SK-N-SH (cell line): ENCODE measurements around the gene ITM2B. TPM values are rescaled to one million over a fixed set of nuclear protein-coding genes. Genes with fewer than 3 reads are reported as not detected.

ENCODE experiments used
- CTCF ChIA-PET: fragments of 300-600, 350-600 bp; formaldehyde crosslinking; extraction: SDS; loops from one replicate; lab custom pipeline; 2021; lab: Yijun Ruan, JAX
- POLR2A ChIA-PET: fragments of 350-600 bp; sonication (Branson Sonifier 250); formaldehyde crosslinking; extraction: SDS; loops from one replicate; lab custom pipeline; 2020; ENCODE audit warnings: antibody characterized with exemption, inconsistent platforms; lab: Yijun Ruan, JAX
- DNase-seq: peaks from one replicate; pipeline ENCODE4 v3.0.0; 2012
- H2AFZ ChIP-seq: fragments of 200-600 bp; sonication (generic); 2 replicates; pipeline ENCODE4 v1.8.1; 2016; ENCODE audit warnings: antibody characterized with exemption, mild to moderate bottlenecking, low read depth
- H3F3A ChIP-seq: fragments of 200-600 bp; sonication (generic); replicated peaks from 2 replicates; pipeline ENCODE3; 2016; ENCODE audit warnings: antibody characterized with exemption, mild to moderate bottlenecking; ENCODE audit not compliant: insufficient read depth
- H3K27ac ChIP-seq, 2 experiments: fragments of 200-500 bp in 1 of 2; fragments of 200-600 bp in 1 of 2; sonication (Bioruptor generic) in 1 of 2; sonication (generic), shearing (Covaris generic) in 1 of 2; 2 replicates each; pipeline versions ENCODE4 v1.5.1 to v1.6.1; 2014 to 2016; ENCODE audit warnings: low read depth in 2 of 2, inconsistent platforms in 1 of 2, low read length in 1 of 2, mild to moderate bottlenecking in 1 of 2, mixed read lengths in 1 of 2
- H3K27me3 ChIP-seq: fragments of 200-600 bp; sonication (generic), shearing (Covaris generic); 2 replicates; pipeline ENCODE4 v1.6.1; 2016; ENCODE audit warnings: mixed run types; ENCODE audit not compliant: insufficient read depth
- H3K36me3 ChIP-seq, 2 experiments: fragments of 200-500 bp in 1 of 2; fragments of 200-600 bp in 1 of 2; sonication (Bioruptor generic) in 1 of 2; sonication (generic) in 1 of 2; replicated peaks in 1 of 2; 2 replicates each; pipeline versions ENCODE3 to v1.5.1; 2014 to 2016; ENCODE audit warnings: low read length in 1 of 2, mild to moderate bottlenecking in 1 of 2; ENCODE audit not compliant: insufficient read depth in 2 of 2, control insufficient read depth in 1 of 2
- H3K4me1 ChIP-seq, 2 experiments: fragments of 200-500 bp in 1 of 2; fragments of 200-600 bp in 1 of 2; sonication (Bioruptor generic) in 1 of 2; sonication (generic), shearing (Covaris generic) in 1 of 2; 2 replicates each; pipeline versions ENCODE4 v1.5.1 to v1.6.1; 2014 to 2016; ENCODE audit warnings: low read depth in 1 of 2, low read length in 1 of 2, mixed run types in 1 of 2; ENCODE audit not compliant: insufficient read depth in 2 of 2, control insufficient read depth in 1 of 2
- H3K4me2 ChIP-seq: fragments of 200-600 bp; sonication (generic), shearing (Covaris generic); 2 replicates; pipeline ENCODE4 v1.6.1; 2017; ENCODE audit warnings: mixed run types
- H3K4me3 ChIP-seq, 2 experiments: fragments of 200-500 bp in 1 of 2; fragments of 200-600 bp in 1 of 2; sonication (Bioruptor generic) in 1 of 2; sonication (generic), shearing (Covaris generic) in 1 of 2; 2 replicates each; pipeline versions ENCODE4 v1.5.1 to v1.8.1; 2014 to 2016; ENCODE audit warnings: low read depth in 2 of 2, inconsistent platforms in 1 of 2, low read length in 1 of 2, mild to moderate bottlenecking in 1 of 2, mixed read lengths in 1 of 2, moderate library complexity in 1 of 2
- H3K79me2 ChIP-seq: fragments of 200-600 bp; sonication (generic); 2 replicates; pipeline ENCODE4 v1.8.1; 2017; ENCODE audit warnings: mild to moderate bottlenecking; ENCODE audit not compliant: insufficient read depth
- H3K9ac ChIP-seq: fragments of 200-600 bp; sonication (generic); 2 replicates; pipeline ENCODE4 v1.6.1; 2017; ENCODE audit warnings: mixed run types
- H3K9me2 ChIP-seq: fragments of 200-600 bp; sonication (generic); 2 replicates; pipeline ENCODE4 v1.6.1; 2017; ENCODE audit warnings: mixed run types
- H3K9me3 ChIP-seq: fragments of 200-600 bp; sonication (generic); 2 replicates; pipeline ENCODE4 v1.6.1; 2017; ENCODE audit warnings: mixed run types, mild to moderate bottlenecking, moderate library complexity
- H4K20me1 ChIP-seq: fragments of 200-600 bp; sonication (generic); 2 replicates; pipeline ENCODE4 v1.6.1; 2017; ENCODE audit warnings: mild to moderate bottlenecking, mixed run types; ENCODE audit not compliant: insufficient read depth
- CHD2 ChIP-seq: fragments of 150-350 bp; IDR thresholded peaks from 2 replicates; pipeline ENCODE4 v1.6.1; 2018; ENCODE audit warnings: low read length; ENCODE audit not compliant: partially characterized antibody
- ELF1 ChIP-seq: IDR thresholded peaks from 2 replicates; pipeline ENCODE4 v1.4.0; 2012
- FOSL2 ChIP-seq: IDR thresholded peaks from 2 replicates; pipeline ENCODE4 v1.4.0; 2012; ENCODE audit warnings: low read depth, mild to moderate bottlenecking, moderate library complexity, borderline replicate concordance
- FOXJ3 ChIP-seq: sonication (generic); formaldehyde crosslinking; IDR thresholded peaks from 2 replicates; pipeline ENCODE4 v1.5.1; 2020; ENCODE audit warnings: mild to moderate bottlenecking, missing genetic modification reagents
- FOXM1 ChIP-seq: IDR thresholded peaks from 2 replicates; pipeline ENCODE4 v1.4.0; 2012; ENCODE audit warnings: low read depth, mild to moderate bottlenecking
- GABPA ChIP-seq: IDR thresholded peaks from 2 replicates; pipeline ENCODE4 v1.4.0; 2012; ENCODE audit warnings: low read depth, mild to moderate bottlenecking
- GATA2 ChIP-seq: sonication (generic); formaldehyde crosslinking; IDR thresholded peaks from 2 replicates; pipeline ENCODE4 v1.5.0; 2020; ENCODE audit warnings: mild to moderate bottlenecking, missing genetic modification reagents
- IRF3 ChIP-seq: fragments of 150-350 bp; IDR thresholded peaks from 2 replicates; pipeline ENCODE4 v1.6.1; 2016; ENCODE audit warnings: mild to moderate bottlenecking, low read depth, low read length
- JUND ChIP-seq: IDR thresholded peaks from 2 replicates; pipeline ENCODE4 v1.4.0; 2012
- MAX ChIP-seq: IDR thresholded peaks from 2 replicates; pipeline ENCODE4 v1.4.0; 2012; ENCODE audit warnings: low read depth
- NFIC ChIP-seq: IDR thresholded peaks from 2 replicates; pipeline ENCODE4 v1.4.0; 2012; ENCODE audit warnings: borderline replicate concordance
- NRF1 ChIP-seq: IDR thresholded peaks from 2 replicates; pipeline ENCODE4 v1.6.1; 2012; ENCODE audit warnings: low read depth, mild to moderate bottlenecking, low read length
- PBX3 ChIP-seq: IDR thresholded peaks from 2 replicates; pipeline ENCODE4; 2012
- POLR2AphosphoS5 ChIP-seq: IDR thresholded peaks from 2 replicates; pipeline ENCODE4 v1.6.1; 2012; ENCODE audit warnings: low read depth, low read length
- REST ChIP-seq: IDR thresholded peaks from 2 replicates; pipeline ENCODE4 v1.6.1; 2012; ENCODE audit warnings: mild to moderate bottlenecking, low read depth, low read length, moderate library complexity
- RXRA ChIP-seq: IDR thresholded peaks from 2 replicates; pipeline ENCODE4 v1.4.0; 2012; ENCODE audit warnings: low read depth, mild to moderate bottlenecking, borderline replicate concordance
- SIN3A ChIP-seq: IDR thresholded peaks from 2 replicates; pipeline ENCODE4 v1.6.1; 2012; ENCODE audit warnings: low read depth, mild to moderate bottlenecking, low read length, moderate library complexity, borderline replicate concordance
- TAF1 ChIP-seq: IDR thresholded peaks from 2 replicates; pipeline ENCODE4 v1.6.1; 2012; ENCODE audit warnings: low read depth, mild to moderate bottlenecking, low read length, moderate library complexity, borderline replicate concordance
- TEAD4 ChIP-seq: IDR thresholded peaks from 2 replicates; pipeline ENCODE4 v1.4.0; 2012; ENCODE audit warnings: mild to moderate bottlenecking, borderline replicate concordance; ENCODE audit not compliant: insufficient read depth
- USF2 ChIP-seq: fragments of 150-350 bp; IDR thresholded peaks from 2 replicates; pipeline ENCODE4 v1.6.1; 2017; ENCODE audit warnings: antibody characterized with exemption, low read length, low read depth, borderline replicate concordance
- WGBS: methylation state at CpG from one replicate; pipeline ENCODE4 v1.1.6; 2017; ENCODE audit warnings: low lambda C conversion rate; 5-methylcytosine and 5-hydroxymethylcytosine counted together
- polyA plus RNA-seq, 3 experiments: library from polyadenylated mRNA; depleted of rRNA; stranded (reverse); fragments of >200 nt; gene quantifications; 2 replicates each; pipeline ENCODE4 v1.2.3, GENCODE V29; 2012
- TF ChIP-seq, protein P1 (sequence below): IDR thresholded peaks from 2 replicates; pipeline ENCODE4 v1.4.0; 2012; ENCODE audit warnings: low read depth, borderline replicate concordance

Gene ITM2B
- polyA plus RNA-seq, 1 of the 3 experiments (the other 2 are of a cell fraction), result 184 TPM

- TF ChIP-seq SIN3A (no peak), GATA2 (CRISPR knock-in tag) (no peak), POLR2AphosphoS5 (no peak), TEAD4 (no peak), FOSL2 (no peak), FOXJ3 (CRISPR knock-in tag) (no peak), USF2 (no peak), NFIC (no peak), MAX (no peak)
Measured at GRCh38 chr13:48302871-48303358, 69.9 kb downstream of the ITM2B start (continued).

DNA sequence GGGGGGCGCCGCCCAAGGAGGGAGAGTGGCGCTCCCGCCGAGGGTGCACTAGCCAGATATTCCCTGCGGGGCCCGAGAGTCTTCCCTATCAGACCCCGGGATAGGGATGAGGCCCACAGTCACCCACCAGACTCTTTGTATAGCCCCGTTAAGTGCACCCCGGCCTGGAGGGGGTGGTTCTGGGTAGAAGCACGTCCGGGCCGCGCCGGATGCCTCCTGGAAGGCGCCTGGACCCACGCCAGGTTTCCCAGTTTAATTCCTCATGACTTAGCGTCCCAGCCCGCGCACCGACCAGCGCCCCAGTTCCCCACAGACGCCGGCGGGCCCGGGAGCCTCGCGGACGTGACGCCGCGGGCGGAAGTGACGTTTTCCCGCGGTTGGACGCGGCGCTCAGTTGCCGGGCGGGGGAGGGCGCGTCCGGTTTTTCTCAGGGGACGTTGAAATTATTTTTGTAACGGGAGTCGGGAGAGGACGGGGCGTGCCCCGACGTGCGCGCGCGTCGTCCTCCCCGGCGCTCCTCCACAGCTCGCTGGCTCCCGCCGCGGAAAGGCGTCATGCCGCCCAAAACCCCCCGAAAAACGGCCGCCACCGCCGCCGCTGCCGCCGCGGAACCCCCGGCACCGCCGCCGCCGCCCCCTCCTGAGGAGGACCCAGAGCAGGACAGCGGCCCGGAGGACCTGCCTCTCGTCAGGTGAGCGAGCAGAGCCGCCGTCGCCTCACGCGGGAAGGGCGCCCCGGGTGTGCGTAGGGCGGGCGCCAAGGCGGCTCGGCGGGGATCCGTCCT, 70.5 kb downstream of the ITM2B start, which contains the start of gene RB1:
TSS of gene RB1 (plus strand) at position 393 of the 784 bp plus-strand sequence. CDS start at position 555, 162 bp downstream.
- CTCF ChIA-PET, result interaction anchor here (1.5 kb wide), 1 partner anchor 71 kb away, joined by 3 read pairs; the partner anchor contains the start of gene ITM2B
- POLR2A ChIA-PET, result no interaction called here
- peak within 1 kb of the TSS; percentile 87 for H2AFZ ChIP-seq
- no peaks in the 10 kb centered on the region for H3K9me3 ChIP-seq
- peak; percentile 93 for DNase-seq
- H3K4me1 ChIP-seq, result peaks cover 0 to 17% of the 10 kb centered on the region in 2 experiments; a peak in 2 of 4 replicates
- H3K4me2 ChIP-seq, result peak within 1 kb of the TSS; percentile 85
- H3K27me3 ChIP-seq, result no peaks in the 10 kb centered on the region
- H3K9me2 ChIP-seq, result no peaks in the 10 kb centered on the region
- H3K4me3 ChIP-seq, result peak within 1 kb of the TSS; percentile 81 to 91
- H3K36me3 ChIP-seq, result peaks cover 6% of the 10 kb centered on the region in 2 experiments
- H3K79me2 ChIP-seq, result peaks cover 45% of the 10 kb centered on the region
- H3K9ac ChIP-seq, result peak within 1 kb of the TSS; percentile 98
- H3F3A ChIP-seq, result peaks cover 11% of the 10 kb centered on the region
- no peaks in the 10 kb centered on the region for H4K20me1 ChIP-seq
- under 1% methylated on average over 36 of the region's 96 CpGs for WGBS
- peak within 1 kb of the TSS; percentile 95 to 96 for H3K27ac ChIP-seq
- TF ChIP-seq PBX3 (no peak), TEAD4 (no peak), TAF1 (peak; percentile 78; the same call in 1 of the 2 replicates), REST (peak; percentile 53; the same call in 1 of the 2 replicates), SIN3A (0 out of 2 replicates have a peak, but pooled peaks have one; percentile 16), GABPA (peak; percentile 86), IRF3 (no peak), CHD2 (peak; percentile 66), NRF1 (0 out of 2 replicates have a peak, but pooled peaks have one; percentile 26), JUND (no peak), ELF1 (peak; percentile 24; the same call in 1 of the 2 replicates), POLR2AphosphoS5 (peak; percentile 95), FOSL2 (no peak), FOXJ3 (CRISPR knock-in tag) (no peak), RXRA (no peak), FOXM1 (peak; percentile 62; the same call in 1 of the 2 replicates)
- TF ChIP-seq, protein P1, sequence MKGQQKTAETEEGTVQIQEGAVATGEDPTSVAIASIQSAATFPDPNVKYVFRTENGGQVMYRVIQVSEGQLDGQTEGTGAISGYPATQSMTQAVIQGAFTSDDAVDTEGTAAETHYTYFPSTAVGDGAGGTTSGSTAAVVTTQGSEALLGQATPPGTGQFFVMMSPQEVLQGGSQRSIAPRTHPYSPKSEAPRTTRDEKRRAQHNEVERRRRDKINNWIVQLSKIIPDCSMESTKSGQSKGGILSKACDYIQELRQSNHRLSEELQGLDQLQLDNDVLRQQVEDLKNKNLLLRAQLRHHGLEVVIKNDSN, result no peak
